HCT116 (cell line): ENCODE results near the gene CHAC1. TPM values are rescaled to one million over a fixed set of nuclear protein-coding genes. Genes with fewer than 3 reads are reported as not detected.

Experiments used
- ATAC-seq: fragments of 200-7000 bp; cut with Tn5 transposase; 2 replicates; pipeline ENCODE4 v1.9.1; 2020; ENCODE audit warnings: mild to moderate bottlenecking, moderate library complexity
- BruUV-seq: library from RNA; stranded (reverse); fragments of 400-500 nt; replicated peaks from 2 replicates; lab custom pipeline; 2021; lab: Mats Ljungman, UMichigan
- CTCF ChIA-PET: fragments of 300-600 bp; sonication (Branson Sonifier 250); formaldehyde crosslinking; loops from one replicate; lab custom pipeline; 2021; ENCODE audit warnings: antibody characterized with exemption; lab: Charles Lee
- POLR2A ChIA-PET: fragments of 300-600, 350-600 bp; sonication (Branson Sonifier 250); formaldehyde crosslinking; loops from one replicate; lab custom pipeline; 2021; ENCODE audit warnings: antibody characterized with exemption; lab: Charles Lee
- RAD21 ChIA-PET, 2 experiments: fragments of 300-600 bp; sonication (Branson Sonifier 250); formaldehyde crosslinking; loops; one replicate each; lab custom pipeline; 2023; ENCODE audit warnings: low total read pairs in 2 of 2; ENCODE audit not compliant: uncharacterized antibody in 2 of 2, unreplicated experiment in 2 of 2, low non-redundant PET in 1 of 2; lab: Charles Lee
- DNase-seq: peaks from one replicate; pipeline ENCODE4 v3.0.0-alpha.2; 2010; ENCODE audit warnings: low read depth, low spot score
- H2AFZ ChIP-seq: fragments of 200-600 bp; shearing (Covaris generic), sonication (generic); 2 replicates; pipeline ENCODE4 v1.6.1; 2017; ENCODE audit warnings: low read depth, mixed run types, mixed read lengths, antibody characterized with exemption, low read length; ENCODE audit not compliant: poor library complexity, severe bottlenecking
- H3K27ac ChIP-seq: 2 replicates; pipeline ENCODE4 v1.5.1; 2012; ENCODE audit warnings: low read depth, low read length
- H3K27me3 ChIP-seq: fragments of 200-600 bp; sonication (generic); 2 replicates; pipeline ENCODE4 v1.6.1; 2016; ENCODE audit warnings: mixed run types, low read length, mixed read lengths; ENCODE audit not compliant: insufficient read depth
- H3K36me3 ChIP-seq, 2 experiments: fragments of 200-500 bp in 1 of 2; fragments of 200-600 bp in 1 of 2; sonication (Bioruptor generic) in 1 of 2; sonication (generic) in 1 of 2; 2 replicates each; pipeline versions ENCODE4 v1.5.1 to v1.6.1; 2014 to 2016; ENCODE audit warnings: low read length in 2 of 2, inconsistent platforms in 1 of 2, mixed read lengths in 1 of 2, mixed run types in 1 of 2; ENCODE audit not compliant: insufficient read depth in 2 of 2, control insufficient read depth in 1 of 2
- H3K4me1 ChIP-seq, 2 experiments: fragments of 200-600 bp in 1 of 2; sonication (generic) in 1 of 2; 2 replicates each; pipeline versions ENCODE4 v1.5.1 to v1.6.1; 2012 to 2017; ENCODE audit warnings: low read length in 2 of 2, inconsistent platforms in 1 of 2, mild to moderate bottlenecking in 1 of 2, mixed read lengths in 1 of 2, mixed run types in 1 of 2, moderate library complexity in 1 of 2; ENCODE audit not compliant: insufficient read depth in 2 of 2, control insufficient read depth in 1 of 2
- H3K4me2 ChIP-seq: fragments of 200-600 bp; sonication (generic); 2 replicates; pipeline ENCODE4 v1.6.1; 2017; ENCODE audit warnings: mixed run types, low read length, mixed read lengths
- H3K4me3 ChIP-seq, 2 experiments: fragments of 200-600 bp in 1 of 2; sonication (generic) in 1 of 2; replicated peaks in 1 of 2; 2 replicates each; pipeline ENCODE4 v1.5.1; 2011 to 2016; ENCODE audit warnings: low read length in 2 of 2, control low read depth in 1 of 2, low read depth in 1 of 2, mild to moderate bottlenecking in 1 of 2, mixed read lengths in 1 of 2, mixed run types in 1 of 2
- H3K79me2 ChIP-seq: fragments of 200-600 bp; sonication (generic); 2 replicates; pipeline ENCODE4 v1.6.1; 2017; ENCODE audit warnings: mild to moderate bottlenecking, mixed run types, low read length, moderate library complexity, mixed read lengths; ENCODE audit not compliant: insufficient read depth
- H3K9ac ChIP-seq: fragments of 200-600 bp; sonication (generic); 2 replicates; pipeline ENCODE4 v1.6.1; 2016; ENCODE audit warnings: low read length, mixed read lengths
- H3K9me2 ChIP-seq: fragments of 200-600 bp; sonication (generic), shearing (Covaris generic); 2 replicates; pipeline ENCODE4 v1.6.1; 2017; ENCODE audit warnings: mixed run types, mild to moderate bottlenecking, moderate library complexity; ENCODE audit not compliant: insufficient read depth
- H3K9me3 ChIP-seq, 2 experiments: fragments of 200-500 bp in 1 of 2; fragments of 200-600 bp in 1 of 2; sonication (Bioruptor generic) in 1 of 2; sonication (generic) in 1 of 2; 2 replicates each; pipeline ENCODE4 v1.6.1; 2014 to 2017; ENCODE audit warnings: low read length in 2 of 2, mixed read lengths in 2 of 2, inconsistent platforms in 1 of 2, low read depth in 1 of 2, mild to moderate bottlenecking in 1 of 2, mixed run types in 1 of 2, moderate library complexity in 1 of 2; ENCODE audit not compliant: control insufficient read depth in 1 of 2, insufficient read depth in 1 of 2
- H4K20me1 ChIP-seq: fragments of 200-600 bp; sonication (generic), shearing (Covaris generic); 2 replicates; pipeline ENCODE4 v1.6.1; 2017; ENCODE audit warnings: mixed run types, mild to moderate bottlenecking, moderate library complexity; ENCODE audit not compliant: insufficient read depth
- ATF3 ChIP-seq: IDR thresholded peaks from 2 replicates; pipeline ENCODE4 v1.6.1; 2012
- CTCF ChIP-seq, 3 experiments: fragments of 200-600 bp in 1 of 3; sonication (generic) in 1 of 3; IDR thresholded peaks in 2 of 3; conservative IDR thresholded peaks in 1 of 3; 2 replicates each; pipeline ENCODE4 v1.5.1; 2012 to 2017; ENCODE audit warnings: low read depth in 2 of 3, low read length in 2 of 3, antibody characterized with exemption in 1 of 3, borderline replicate concordance in 1 of 3, control low read depth in 1 of 3, mild to moderate bottlenecking in 1 of 3, mixed read lengths in 1 of 3, mixed run types in 1 of 3, moderate library complexity in 1 of 3; ENCODE audit not compliant: insufficient read depth in 1 of 3
- EGR1 ChIP-seq: IDR thresholded peaks from 2 replicates; pipeline ENCODE4 v1.6.1; 2012; ENCODE audit warnings: low read depth
- EZH2 ChIP-seq: fragments of 200-600 bp; sonication (generic); IDR thresholded peaks from 2 replicates; pipeline ENCODE4 v1.6.1; 2017; ENCODE audit warnings: antibody characterized with exemption, mixed run types
- FOSL1 ChIP-seq: IDR thresholded peaks from 2 replicates; pipeline ENCODE4 v1.6.1; 2012; ENCODE audit warnings: low read depth
- JUND ChIP-seq: IDR thresholded peaks from 2 replicates; pipeline ENCODE4 v1.6.1; 2012
- MAX ChIP-seq: IDR thresholded peaks from 2 replicates; pipeline ENCODE4 v1.6.1; 2012
- POLR2AphosphoS5 ChIP-seq: IDR thresholded peaks from 2 replicates; pipeline ENCODE4 v1.6.1; 2011; ENCODE audit warnings: mild to moderate bottlenecking, low read depth, low read length, moderate library complexity
- RAD21 ChIP-seq: IDR thresholded peaks from 2 replicates; pipeline ENCODE4 v1.6.1; 2012; ENCODE audit warnings: low read depth, mild to moderate bottlenecking
- REST ChIP-seq: IDR thresholded peaks from 2 replicates; pipeline ENCODE4 v1.6.1; 2012; ENCODE audit warnings: low read depth
- TCF7L2 ChIP-seq: IDR thresholded peaks from 2 replicates; pipeline ENCODE4 v1.7.0; 2011; ENCODE audit warnings: borderline replicate concordance, inconsistent platforms; ENCODE audit not compliant: insufficient read depth, insufficient read length; ENCODE audit errors: extremely low read depth
- YY1 ChIP-seq: IDR thresholded peaks from 2 replicates; pipeline ENCODE4 v1.6.1; 2011; ENCODE audit warnings: low read length, low read depth, moderate library complexity, mild to moderate bottlenecking; ENCODE audit not compliant: insufficient replicate concordance; ENCODE audit errors: extremely low read depth
- ZBTB33 ChIP-seq: IDR thresholded peaks from 2 replicates; pipeline ENCODE4 v1.6.1; 2011; ENCODE audit warnings: mild to moderate bottlenecking, low read length, moderate library complexity; ENCODE audit not compliant: insufficient replicate concordance; ENCODE audit errors: extremely low read depth
- ZFX ChIP-seq: fragments of 450-650 bp; IDR thresholded peaks from 2 replicates; pipeline ENCODE4 v1.6.1; 2017
- ZNF274 ChIP-seq: fragments of 200-500 bp; sonication (Bioruptor generic); IDR thresholded peaks from 2 replicates; pipeline ENCODE4 v1.6.1; 2014; ENCODE audit warnings: mild to moderate bottlenecking, low read depth, low read length, inconsistent platforms
- intact Hi-C: fragments of 100-400 bp; cut with micrococcal nuclease; formaldehyde crosslinking; loops from 2 replicates; pipeline ENCODE4 v1.10.0; 2022
- total RNA-seq: library from RNA; stranded (reverse); gene quantifications from one replicate; pipeline ENCODE4 v1.2.1, GENCODE V29; 2021; ENCODE audit not compliant: unreplicated experiment

CHAC1 gene
- total RNA-seq, 1 experiment from 2014 or later = 58.9 TPM

GRCh38 chr15:40906091-40906990 lies 46.9 kb upstream of the CHAC1 start:
- no peak overlapping the region for H2AFZ ChIP-seq
- peaks cover 32 to 40% of the 10 kb centered on the region in 2 experiments for H3K4me1 ChIP-seq
- ChIA-PET CTCF (interaction anchor here (0.5 to 6.8 kb wide), 33 partner anchors 9 to 616 kb away, joined by 3 to 78 read pairs (median 4); partner anchors contain the start of genes CCDC32, CHAC1, CHP1 and DLL4), RAD21 (interaction anchor here (0.5 to 2.0 kb wide), 9 partner anchors 12 to 282 kb away, joined by 3 to 12 read pairs (median 4); partner anchors contain the start of gene VPS18 (in 1 of the 2)), POLR2A (interaction anchor here (0.5 to 3.4 kb wide), 14 partner anchors 9 to 450 kb away, joined by 3 to 35 read pairs (median 3); partner anchors contain the start of genes CHAC1, CHP1, DLL4 and EXD1)
- H3K4me3 ChIP-seq = peak overlapping the region; percentile 41 to 64
- peak overlapping the region; percentile 99 for H3K4me2 ChIP-seq
- no peaks in the 10 kb centered on the region for H4K20me1 ChIP-seq
- no peaks in the 10 kb centered on the region for H3K9me2 ChIP-seq
- DNase-seq (peak; percentile 90), ATAC-seq (peak; percentile 90)
- no peaks in the 10 kb centered on the region for H3K9me3 ChIP-seq
- intact Hi-C loops = loop anchor here (1.0 to 2.0 kb wide), 3 partner anchors 23 to 426 kb away; partner anchors contain the start of genes DLL4, NUSAP1 and OIP5
- H3K79me2 ChIP-seq = no peaks in the 10 kb centered on the region
- peak overlapping the region; percentile 94 for H3K27ac ChIP-seq
- H3K9ac ChIP-seq = peak overlapping the region; percentile 67
- H3K27me3 ChIP-seq = no peaks in the 10 kb centered on the region
- peaks cover 0 to 7% of the 10 kb centered on the region in 2 experiments; a peak in 2 of 4 replicates for H3K36me3 ChIP-seq
- no TSS peak for BruUV-seq
- peak in 2 of 3 experiments; percentile 76 to 83; a peak in 4 of 6 replicates for TF ChIP-seq CTCF (IDR thresholded peaks at IDR 0.05 in 2 of 3, conservative IDR thresholded peaks at IDR 0.05 in 1 of 3; ENCODE audit: borderline replicate concordance in 1 of 3, insufficient read depth in 1 of 3, low read depth in 2 of 3, low read length in 2 of 3)
- TF ChIP-seq YY1 = no peak
- TF ChIP-seq ZBTB33 = no peak
- no peak for TF ChIP-seq EZH2
- no peak for TF ChIP-seq JUND
- TF ChIP-seq REST = no peak
- TF ChIP-seq POLR2AphosphoS5 = peak; percentile 85
- TF ChIP-seq MAX = no peak
- TF ChIP-seq ATF3 = no peak
- no peak for TF ChIP-seq RAD21
- TF ChIP-seq FOSL1 = no peak
- no peak for TF ChIP-seq EGR1
- TF ChIP-seq TCF7L2 = peak; percentile 77
- TF ChIP-seq ZFX = no peak
- TF ChIP-seq ZNF274 = no peak
